Measurements from ENCODE around the gene ZKSCAN1.

The ZKSCAN1 gene

DNA sequence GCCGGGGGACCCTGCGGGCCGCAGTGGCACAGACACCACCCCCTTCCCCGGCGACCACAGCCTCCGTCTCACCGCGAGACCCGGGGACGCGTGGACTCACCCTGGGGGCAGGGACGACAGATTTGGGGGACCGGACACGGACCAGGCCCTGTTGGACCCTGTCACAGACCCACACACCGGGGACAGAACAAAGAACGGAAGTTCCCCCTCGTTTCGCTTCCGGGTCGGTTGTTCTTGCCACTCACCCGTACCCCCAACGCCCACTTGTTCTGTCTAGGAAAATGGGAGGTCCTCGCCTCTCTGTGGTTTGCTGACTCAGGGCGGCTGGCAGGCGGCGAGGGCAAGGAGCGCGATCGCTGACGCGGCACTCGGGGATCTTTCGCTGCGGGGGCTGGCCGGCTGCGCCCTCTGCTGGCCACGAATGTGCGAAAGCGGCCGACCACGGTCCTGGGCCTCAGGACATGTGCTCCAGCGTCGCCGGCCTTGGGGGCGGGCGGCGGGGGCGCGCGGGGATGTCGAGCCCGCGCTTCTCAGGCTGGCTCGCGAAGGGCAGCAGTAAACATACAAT is 66.2 kb downstream of the ZKSCAN1 start, which contains the start of gene ZNF3:
TSS of gene ZNF3 (minus strand) at position 189 of the 568 bp plus-strand sequence. CDS start 4,366 bp downstream, outside the sequence.
- peak; percentile 94 for DNase-seq (ENCODE audit: low read depth)

DNA sequence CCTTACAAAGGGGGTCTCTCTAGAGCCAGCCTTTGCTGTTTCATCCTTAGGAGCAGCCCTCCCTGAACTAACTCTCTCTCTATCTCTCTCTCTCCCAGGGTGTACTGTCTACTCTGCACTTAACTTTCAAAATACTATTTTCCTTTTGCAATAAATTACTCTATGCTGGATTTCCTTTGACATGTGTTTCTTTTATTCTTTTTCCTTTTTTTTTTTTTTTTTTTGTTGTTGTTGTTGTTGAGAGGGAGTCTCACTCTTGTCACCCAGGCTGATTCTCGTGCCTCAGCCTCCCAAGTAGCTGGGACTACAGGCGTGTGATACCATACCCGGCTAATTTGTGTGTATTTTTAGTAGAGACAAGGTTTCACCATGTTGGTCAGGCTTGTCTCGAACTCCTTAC is 67.6 kb downstream of the ZKSCAN1 start:
- DNase-seq (ENCODE audit: low read depth), result no peak

DNA sequence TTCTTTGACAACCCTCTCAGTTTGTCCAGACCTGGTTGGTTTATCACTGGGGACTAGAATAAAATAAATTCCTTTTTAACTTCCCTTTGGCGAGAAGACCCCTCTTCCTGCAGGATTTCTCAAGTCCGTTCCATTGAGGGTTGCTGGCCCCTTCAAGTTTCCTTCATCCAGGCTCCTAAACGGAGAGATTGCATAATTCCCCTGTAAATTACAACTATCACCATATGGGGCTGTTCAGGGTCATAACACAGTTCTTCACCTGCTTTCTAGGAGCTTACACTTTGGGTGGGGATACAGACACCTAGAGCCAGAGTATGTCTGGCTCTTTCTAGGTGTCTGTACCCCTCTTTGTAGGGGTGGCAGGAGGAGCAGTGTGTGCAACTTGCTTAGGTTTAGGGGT is 70.1 kb downstream of the ZKSCAN1 start:
- DNase-seq (ENCODE audit: low read depth), result no peak

DNA sequence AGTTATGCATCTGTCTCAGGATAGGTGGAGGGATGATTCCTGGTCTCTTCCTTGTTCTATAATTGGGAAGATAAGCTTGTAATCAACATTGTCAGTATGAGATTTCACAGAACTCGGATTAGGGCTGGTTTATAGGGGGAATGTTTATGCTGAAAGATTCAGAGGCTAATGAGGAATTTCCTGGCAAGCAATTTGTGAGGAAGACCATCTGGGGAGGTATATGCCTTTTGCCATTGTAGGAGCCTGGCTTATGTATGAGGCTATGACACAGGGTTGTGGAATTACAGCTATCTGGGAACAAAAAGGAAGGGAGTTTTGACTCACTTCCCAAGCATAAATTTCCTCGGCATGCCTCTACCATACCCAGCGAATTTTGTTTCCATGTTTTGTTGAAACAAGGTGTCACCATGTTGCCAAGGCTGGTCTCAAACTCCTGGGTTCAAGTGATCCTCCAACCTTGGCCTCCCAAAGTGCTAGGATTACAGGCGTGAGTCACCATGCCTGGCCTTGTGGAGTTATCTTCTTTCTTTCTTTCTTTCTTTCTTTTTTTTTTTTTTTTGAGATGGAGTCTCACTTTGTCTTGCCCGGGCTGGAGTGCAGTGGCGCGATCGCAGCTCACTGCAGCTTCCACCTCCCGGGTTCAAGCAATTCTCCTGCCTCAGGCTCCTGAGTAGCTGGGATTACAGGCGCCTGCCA is 71.8 kb downstream of the ZKSCAN1 start:
- DNase-seq (ENCODE audit: low read depth), result no peak

DNA sequence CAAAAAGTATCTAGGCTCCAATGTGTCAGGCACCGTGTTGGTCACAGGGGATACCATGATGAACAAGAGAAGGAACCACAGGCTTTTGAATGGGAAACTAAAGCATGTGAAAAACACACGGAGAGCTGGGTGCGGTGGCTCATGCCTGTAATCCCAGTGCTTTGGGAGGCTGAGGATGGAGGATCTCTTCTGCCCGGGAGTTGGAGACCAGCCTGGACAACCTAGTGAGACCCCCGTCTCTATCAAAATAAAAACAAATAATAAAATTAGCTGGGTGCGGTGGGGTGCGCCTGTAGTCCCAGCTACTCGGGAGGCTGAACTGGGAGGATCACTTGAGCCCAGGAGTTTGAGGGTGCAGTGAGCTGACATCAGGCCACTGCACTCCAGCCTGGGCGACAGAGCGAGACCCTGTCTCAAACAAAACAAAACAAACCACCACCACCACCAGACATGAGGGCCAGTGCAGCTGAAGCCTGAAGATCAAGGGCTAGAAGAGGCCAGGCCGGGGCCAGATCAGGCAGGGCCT is 72.8 kb downstream of the ZKSCAN1 start:
- no peak for DNase-seq (ENCODE audit: low read depth)

DNA sequence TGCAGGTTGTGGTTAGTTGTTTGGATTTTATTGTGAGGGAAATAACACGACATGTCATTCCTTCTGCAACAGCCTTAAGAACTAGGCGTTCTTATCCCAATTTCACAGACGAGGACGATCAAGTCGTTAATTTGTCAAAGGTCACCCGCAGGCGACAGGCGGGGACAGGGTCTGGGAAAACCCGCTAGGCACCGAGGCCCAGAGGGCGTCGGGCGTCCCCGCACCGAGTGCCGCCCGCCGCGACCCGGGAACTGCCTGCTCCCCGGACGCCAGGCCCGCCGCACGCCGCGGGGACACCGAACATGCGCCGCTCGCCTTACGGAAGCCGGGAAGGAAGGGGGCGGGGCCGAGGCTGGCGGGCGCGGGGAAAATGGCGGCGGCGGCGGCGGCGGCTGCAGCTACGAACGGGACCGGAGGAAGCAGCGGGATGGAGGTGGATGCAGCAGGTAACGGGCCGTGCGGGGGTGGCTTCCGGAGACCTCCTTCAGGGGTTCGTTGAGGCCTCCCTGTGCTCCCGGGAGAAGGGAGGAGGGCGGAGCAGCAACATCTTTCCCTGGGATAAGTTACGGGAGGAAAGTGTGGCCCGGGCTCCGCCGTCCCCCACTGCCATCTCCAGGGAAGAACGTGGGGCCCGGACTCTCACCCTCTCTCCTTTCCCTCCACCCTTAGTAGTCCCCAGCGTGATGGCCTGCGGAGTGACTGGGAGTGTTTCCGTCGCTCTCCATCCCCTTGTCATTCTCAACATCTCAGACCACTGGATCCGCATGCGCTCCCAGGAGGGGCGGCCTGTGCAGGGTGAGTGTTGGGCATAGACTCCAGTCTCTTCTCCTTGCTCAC is 73.4 kb downstream of the ZKSCAN1 start, which contains the start of gene COPS6:
TSS of gene COPS6 (plus strand) at position 349 of the 837 bp plus-strand sequence. CDS start at position 371, 22 bp downstream.
- DNase-seq (ENCODE audit: low read depth), result peak; percentile 82

DNA sequence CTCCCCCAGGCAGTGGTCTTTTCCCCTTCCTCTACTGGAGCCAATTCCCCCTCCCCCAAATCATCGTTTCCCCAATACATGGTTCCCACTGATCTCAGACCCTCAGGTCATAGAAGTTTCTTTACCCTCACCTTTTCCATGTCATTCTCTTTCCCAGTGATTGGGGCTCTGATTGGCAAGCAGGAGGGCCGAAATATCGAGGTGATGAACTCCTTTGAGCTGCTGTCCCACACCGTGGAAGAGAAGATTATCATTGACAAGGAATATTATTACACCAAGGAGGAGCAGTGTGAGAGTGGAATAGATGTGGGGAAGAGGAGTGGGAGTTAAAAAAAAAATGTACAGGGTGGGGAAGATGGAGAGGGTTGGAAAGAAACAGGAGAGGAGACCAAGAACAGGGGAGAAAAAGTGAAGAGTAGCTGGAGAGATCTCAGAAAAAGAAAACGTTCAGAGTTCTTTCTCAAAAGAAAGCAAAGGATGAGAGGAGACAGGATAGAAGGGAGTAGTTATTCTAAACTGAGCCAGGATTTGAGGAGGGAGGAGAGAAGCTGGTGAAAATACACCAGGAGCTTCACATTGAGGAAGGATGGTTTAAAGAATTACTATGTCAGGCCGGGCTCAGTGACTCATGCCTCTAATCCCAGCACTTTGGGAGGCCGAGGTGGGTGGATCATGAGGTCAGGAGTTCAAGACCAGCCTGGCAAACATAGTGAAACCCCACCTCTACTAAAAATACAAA is 74.2 kb downstream of the ZKSCAN1 start:
- DNase-seq (ENCODE audit: low read depth), result no peak

DNA sequence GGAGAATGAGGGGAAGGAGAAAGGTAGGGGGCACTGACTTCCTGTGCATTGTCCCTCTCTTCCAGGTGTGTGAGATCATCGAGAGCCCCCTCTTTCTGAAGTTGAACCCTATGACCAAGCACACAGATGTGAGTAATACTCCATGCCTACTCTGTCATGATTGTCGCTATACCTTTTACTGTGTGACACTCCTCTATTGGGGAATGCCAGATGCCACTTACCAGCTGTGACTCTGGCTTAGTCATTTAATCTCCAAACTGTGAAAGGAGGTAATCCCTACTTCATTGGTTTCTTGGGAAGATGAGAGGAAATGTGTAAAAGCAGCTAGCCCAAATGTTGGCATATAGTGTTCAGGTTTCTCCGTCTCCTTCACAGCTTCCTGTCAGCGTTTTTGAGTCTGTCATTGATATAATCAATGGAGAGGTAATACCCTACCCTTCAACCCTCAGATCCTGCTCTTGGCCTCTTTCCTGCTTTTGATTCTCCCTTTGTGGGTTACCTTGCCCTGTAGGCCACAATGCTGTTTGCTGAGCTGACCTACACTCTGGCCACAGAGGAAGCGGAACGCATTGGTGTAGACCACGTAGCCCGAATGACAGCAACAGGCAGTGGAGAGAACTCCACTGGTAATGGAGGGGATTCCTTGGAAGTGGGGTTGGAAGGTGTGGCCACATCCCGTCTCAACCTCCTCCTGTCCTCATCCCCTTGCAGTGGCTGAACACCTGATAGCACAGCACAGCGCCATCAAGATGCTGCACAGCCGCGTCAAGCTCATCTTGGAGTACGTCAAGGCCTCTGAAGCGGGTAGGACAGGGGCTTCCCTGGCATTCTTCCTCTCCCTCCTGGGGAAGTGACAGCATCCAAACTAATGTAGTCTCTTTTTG is 75.4 kb downstream of the ZKSCAN1 start:
- no peak for DNase-seq (ENCODE audit: low read depth)

Data from stimulated activated CD8-positive, alpha-beta memory T cell treated with anti-CD3 and anti-CD28 coated beads, Interleukin-7, amount 100 ng/mL, for 24 hours (primary cell).